Measurements from ENCODE around the gene RNASE4. TPM values are rescaled to one million over a fixed set of nuclear protein-coding genes. Genes with fewer than 3 reads are reported as not detected.
A peak's percentile ranks its signal among the peaks of the same experiment; 100 is the strongest.

Gene RNASE4
- total RNA-seq, 1 experiment from 2014 or later = 8.8 TPM

GRCh38 chr14:20658246-20658645 lies 26.1 kb upstream of the RNASE4 start:
- H3K9me3 Mint-ChIP-seq (ENCODE audit: unreplicated experiment) = no peaks in the 10 kb centered on the region
- peak overlapping the region; percentile 68 for H3K4me3 Mint-ChIP-seq (ENCODE audit: unreplicated experiment)
- no peak for TF ChIP-seq CTCF (IDR thresholded peaks at IDR 0.05; ENCODE audit: insufficient read depth in 1 of 2, low read depth in 1 of 2, low read length in 1 of 2, severe bottlenecking in 1 of 2, unreplicated experiment in 1 of 2)
- H3K27me3 ChIP-seq (replicated peaks; ENCODE audit: control insufficient read depth, insufficient read depth, low read length) = no peaks in the 10 kb centered on the region
- no peak overlapping the region for H3K4me3 ChIP-seq (ENCODE audit: low read depth, low read length)
- POLR2A ChIA-PET = no interaction called here
- no peaks in the 10 kb centered on the region for H3K27me3 Mint-ChIP-seq (ENCODE audit: insufficient read depth, unreplicated experiment)
- no peak overlapping the region for H3K27ac Mint-ChIP-seq (ENCODE audit: unreplicated experiment)
- CTCF ChIA-PET = interaction anchor here (0.6 to 2.1 kb wide), 8 partner anchors 22 to 246 kb away, joined by 3 to 17 read pairs (median 4); no protein-coding TSS in a partner anchor
- no peaks in the 10 kb centered on the region for H3K9me3 ChIP-seq
- H3K36me3 ChIP-seq (ENCODE audit: control insufficient read depth, insufficient read depth, low read length) = no peaks in the 10 kb centered on the region
- H3K4me1 ChIP-seq = peaks cover 6% of the 10 kb centered on the region; the same call in 1 of the 2 replicates
- BruUV-seq (replicated peaks) = no TSS peak
- H3K36me3 Mint-ChIP-seq (ENCODE audit: insufficient read depth, unreplicated experiment) = no peaks in the 10 kb centered on the region
- DNase-seq = no peak
- peaks cover 12% of the 10 kb centered on the region for H3K4me1 Mint-ChIP-seq (ENCODE audit: low read depth, unreplicated experiment)
- intact Hi-C loops (cut with micrococcal nuclease; ENCODE audit: unreplicated experiment) = no loop called here

- Mint-ChIP-seq H3K27me3 (ENCODE audit: insufficient read depth, unreplicated experiment) (no peaks in the 10 kb centered on the region), H3K9me3 (ENCODE audit: unreplicated experiment) (no peaks in the 10 kb centered on the region), H3K4me1 (ENCODE audit: low read depth, unreplicated experiment) (peaks cover 8% of the 10 kb centered on the region), H3K4me3 (ENCODE audit: unreplicated experiment) (no peak overlapping the region), H3K27ac (ENCODE audit: unreplicated experiment) (no peak overlapping the region), H3K36me3 (ENCODE audit: insufficient read depth, unreplicated experiment) (no peaks in the 10 kb centered on the region)
- TF ChIP-seq CTCF (IDR thresholded peaks at IDR 0.05; ENCODE audit: insufficient read depth in 1 of 2, low read depth in 1 of 2, low read length in 1 of 2, severe bottlenecking in 1 of 2, unreplicated experiment in 1 of 2) = no peak
- no peaks in the 10 kb centered on the region for H3K9me3 ChIP-seq
- DNase-seq = no peak
- POLR2A ChIA-PET = no interaction called here
- H3K36me3 ChIP-seq (ENCODE audit: control insufficient read depth, insufficient read depth, low read length) = no peaks in the 10 kb centered on the region
- H3K4me1 ChIP-seq = peaks cover 6% of the 10 kb centered on the region; the same call in 1 of the 2 replicates
- no peak overlapping the region for H3K4me3 ChIP-seq (ENCODE audit: low read depth, low read length)
- intact Hi-C loops (cut with micrococcal nuclease; ENCODE audit: unreplicated experiment) = no loop called here
- CTCF ChIA-PET = interaction anchor here (2.1 kb wide), 1 partner anchor 23 kb away, joined by 10 read pairs; no protein-coding TSS in a partner anchor
- no peaks in the 10 kb centered on the region for H3K27me3 ChIP-seq (replicated peaks; ENCODE audit: control insufficient read depth, insufficient read depth, low read length)
- no TSS peak for BruUV-seq (replicated peaks)
These were observed 25.0 kb upstream of the RNASE4 start for GRCh38 chr14:20659336-20659735.

- Mint-ChIP-seq H3K9me3 (ENCODE audit: unreplicated experiment) (no peaks in the 10 kb centered on the region), H3K36me3 (ENCODE audit: insufficient read depth, unreplicated experiment) (no peaks in the 10 kb centered on the region), H3K27me3 (ENCODE audit: insufficient read depth, unreplicated experiment) (no peaks in the 10 kb centered on the region), H3K4me1 (ENCODE audit: low read depth, unreplicated experiment) (peaks cover 7% of the 10 kb centered on the region), H3K27ac (ENCODE audit: unreplicated experiment) (no peak overlapping the region), H3K4me3 (ENCODE audit: unreplicated experiment) (no peak overlapping the region)
- no TSS peak for BruUV-seq (replicated peaks)
- ChIA-PET POLR2A (no interaction called here), CTCF (interaction anchor here (1.2 kb wide), 1 partner anchor 31 kb away, joined by 3 read pairs; no protein-coding TSS in a partner anchor)
- intact Hi-C loops (cut with micrococcal nuclease; ENCODE audit: unreplicated experiment) = no loop called here
- Histone ChIP-seq H3K4me1 (peaks cover 10% of the 10 kb centered on the region; the same call in 1 of the 2 replicates), H3K36me3 (ENCODE audit: control insufficient read depth, insufficient read depth, low read length) (no peaks in the 10 kb centered on the region), H3K27me3 (replicated peaks; ENCODE audit: control insufficient read depth, insufficient read depth, low read length) (no peaks in the 10 kb centered on the region), H3K4me3 (ENCODE audit: low read depth, low read length) (no peak overlapping the region), H3K9me3 (no peaks in the 10 kb centered on the region)
- no peak for TF ChIP-seq CTCF (IDR thresholded peaks at IDR 0.05; ENCODE audit: insufficient read depth in 1 of 2, low read depth in 1 of 2, low read length in 1 of 2, severe bottlenecking in 1 of 2, unreplicated experiment in 1 of 2)
- no peak for DNase-seq
These were observed 24.5 kb upstream of the RNASE4 start for GRCh38 chr14:20659813-20660395.

Data from Caco-2 (cell line).